Loucy (cell line): ENCODE results near the gene FRMD4A.

Source experiments
- H2AFZ ChIP-seq: fragments of 200-600 bp; sonication (generic); 2 replicates; pipeline ENCODE4 v1.6.0; 2016; ENCODE audit warnings: antibody characterized with exemption, mild to moderate bottlenecking, low read length, moderate library complexity
- H3F3A ChIP-seq: fragments of 200-600 bp; 2 replicates; pipeline ENCODE4 v1.6.0; 2016; ENCODE audit warnings: antibody characterized with exemption, low read depth, mild to moderate bottlenecking
- H3K27me3 ChIP-seq: fragments of 200-600 bp; sonication (generic); 2 replicates; pipeline ENCODE4 v1.6.1; 2014; ENCODE audit warnings: low read length, mild to moderate bottlenecking; ENCODE audit not compliant: insufficient read depth, poor library complexity, severe bottlenecking
- H3K36me3 ChIP-seq: fragments of 200-600 bp; sonication (generic); 2 replicates; pipeline ENCODE4 v1.6.1; 2016; ENCODE audit warnings: low read length; ENCODE audit not compliant: insufficient read depth
- H3K4me1 ChIP-seq: fragments of 200-600 bp; sonication (generic); 2 replicates; pipeline ENCODE4 v1.5.1; 2014; ENCODE audit warnings: low read length, mild to moderate bottlenecking; ENCODE audit not compliant: insufficient read depth, poor library complexity, severe bottlenecking
- H3K4me2 ChIP-seq: fragments of 200-600 bp; sonication (generic); 2 replicates; pipeline ENCODE4 v1.6.0; 2014; ENCODE audit warnings: antibody characterized with exemption, low read length, low read depth, mild to moderate bottlenecking; ENCODE audit not compliant: poor library complexity, severe bottlenecking
- H3K4me3 ChIP-seq: fragments of 200-600 bp; sonication (generic); 2 replicates; pipeline ENCODE4 v1.5.1; 2014; ENCODE audit warnings: low read length, mild to moderate bottlenecking, mixed read lengths; ENCODE audit not compliant: poor library complexity, severe bottlenecking
- H3K79me2 ChIP-seq: fragments of 200-600 bp; sonication (generic); 2 replicates; pipeline ENCODE4 v1.6.1; 2014; ENCODE audit warnings: low read length; ENCODE audit not compliant: insufficient read depth
- H3K9ac ChIP-seq: fragments of 200-600 bp; sonication (generic); 2 replicates; pipeline ENCODE4 v1.6.0; 2014; ENCODE audit warnings: mild to moderate bottlenecking, low read depth, low read length, moderate library complexity; ENCODE audit not compliant: poor library complexity, severe bottlenecking
- H3K9me2 ChIP-seq: fragments of 200-600 bp; sonication (generic); replicated peaks from 2 replicates; pipeline ENCODE4 v1.6.1; 2016; ENCODE audit warnings: low read depth, low read length, mixed read lengths
- H3K9me3 ChIP-seq: fragments of 200-600 bp; sonication (generic); 2 replicates; pipeline ENCODE4 v1.6.1; 2014; ENCODE audit warnings: mild to moderate bottlenecking, antibody characterized with exemption, low read length, low read depth; ENCODE audit not compliant: insufficient read depth
- H4K20me1 ChIP-seq: fragments of 200-600 bp; sonication (generic); 2 replicates; pipeline ENCODE4 v1.6.0; 2014; ENCODE audit warnings: antibody characterized with exemption, low read length, mild to moderate bottlenecking; ENCODE audit not compliant: insufficient read depth, poor library complexity, severe bottlenecking
- CTCF ChIP-seq: fragments of 200-600 bp; sonication (generic); conservative IDR thresholded peaks from 2 replicates; pipeline ENCODE4 v1.5.1; 2014; ENCODE audit warnings: mild to moderate bottlenecking, antibody characterized with exemption, low read length
- EZH2phosphoT487 ChIP-seq: fragments of 200-600 bp; IDR thresholded peaks from 2 replicates; pipeline ENCODE4 v1.6.1; 2018; ENCODE audit warnings: antibody characterized with exemption, mild to moderate bottlenecking, moderate library complexity, borderline replicate concordance

FRMD4A gene

GRCh38 chr10:14377591-14378175, 47.0 kb upstream of the FRMD4A start:
- H3F3A ChIP-seq = no peaks in the 10 kb centered on the region
- H3K9ac ChIP-seq = no peak overlapping the region
- no peaks in the 10 kb centered on the region for H3K27me3 ChIP-seq
- peaks cover 53% of the 10 kb centered on the region for H3K4me1 ChIP-seq
- no peaks in the 10 kb centered on the region for H3K9me2 ChIP-seq
- no peaks in the 10 kb centered on the region for H3K9me3 ChIP-seq
- TF ChIP-seq CTCF = no peak
- TF ChIP-seq EZH2phosphoT487 = no peak
- peak overlapping the region; percentile 37 for H3K4me2 ChIP-seq
- peak overlapping the region; percentile 13 for H3K4me3 ChIP-seq
- H3K79me2 ChIP-seq = no peaks in the 10 kb centered on the region
- no peak overlapping the region for H2AFZ ChIP-seq
- no peaks in the 10 kb centered on the region for H3K36me3 ChIP-seq
- H4K20me1 ChIP-seq = no peaks in the 10 kb centered on the region

- Histone ChIP-seq H3K79me2 (no peaks in the 10 kb centered on the region), H3K4me3 (peak overlapping the region; percentile 55), H3K9me2 (no peaks in the 10 kb centered on the region), H3K4me2 (peak overlapping the region; percentile 70), H3K4me1 (peaks cover 66% of the 10 kb centered on the region), H3K36me3 (no peaks in the 10 kb centered on the region), H4K20me1 (no peaks in the 10 kb centered on the region), H3K9ac (no peak overlapping the region), H2AFZ (no peak overlapping the region), H3K27me3 (no peaks in the 10 kb centered on the region), H3K9me3 (no peaks in the 10 kb centered on the region), H3F3A (no peaks in the 10 kb centered on the region)
- no peak for TF ChIP-seq EZH2phosphoT487
- TF ChIP-seq CTCF = no peak
Observed at GRCh38 chr10:14374745-14375445, 44.2 kb upstream of the FRMD4A start.

GRCh38 chr10:14372606-14373005, 41.9 kb upstream of the FRMD4A start:
- Histone ChIP-seq H3K4me3 (no peak overlapping the region), H4K20me1 (no peaks in the 10 kb centered on the region), H3K9me2 (no peaks in the 10 kb centered on the region), H3K79me2 (no peaks in the 10 kb centered on the region), H3K27me3 (no peaks in the 10 kb centered on the region), H3K4me2 (no peak overlapping the region), H3K9ac (no peak overlapping the region), H3K9me3 (no peaks in the 10 kb centered on the region), H3F3A (no peaks in the 10 kb centered on the region), H2AFZ (no peak overlapping the region), H3K36me3 (no peaks in the 10 kb centered on the region), H3K4me1 (peaks cover 51% of the 10 kb centered on the region)
- TF ChIP-seq EZH2phosphoT487 = no peak
- no peak for TF ChIP-seq CTCF
